Testis (tissue), 5 donors: Measurements from ENCODE around the gene EXOSC6. TPM values are rescaled to one million over a fixed set of nuclear protein-coding genes. Genes with fewer than 3 reads are reported as not detected.

Experiments
- DNase-seq: peaks from one replicate; pipeline ENCODE4 v3.0.0-alpha.2; 2019
- H3K27ac ChIP-seq, 2 donors: fragments of 200-600 bp; sonication (generic); one replicate each; pipeline ENCODE4 v1.5.1; 2019
- H3K27me3 ChIP-seq: fragments of 200-600 bp; sonication (generic); one replicate; pipeline ENCODE4 v1.5.1; 2019
- H3K36me3 ChIP-seq: fragments of 200-600 bp; sonication (generic); one replicate; pipeline ENCODE4 v1.5.1; 2017; ENCODE audit warnings: low read depth; ENCODE audit errors: missing control alignments
- H3K4me1 ChIP-seq: fragments of 200-600 bp; sonication (generic); one replicate; pipeline ENCODE4 v1.5.1; 2019
- H3K4me3 ChIP-seq, 2 donors: fragments of 200-600 bp; sonication (generic); one replicate each; pipeline ENCODE4 v1.5.1; 2017 to 2019
- H3K9me3 ChIP-seq: fragments of 200-600 bp; sonication (generic); one replicate; pipeline ENCODE4 v1.5.1; 2017
- CTCF ChIP-seq, 3 experiments: fragments of 450-650 bp in 2 of 3; fragments of 200-600 bp in 1 of 3; sonication (generic) in 1 of 3; IDR thresholded peaks; one replicate each; pipeline ENCODE4 v1.5.1; 2016 to 2019; ENCODE audit warnings: antibody characterized with exemption in 3 of 3, mild to moderate bottlenecking in 2 of 3, moderate library complexity in 1 of 3
- POLR2A ChIP-seq: fragments of 450-650 bp; IDR thresholded peaks from one replicate; pipeline ENCODE4 v1.6.1; 2017; ENCODE audit warnings: antibody characterized with exemption, mild to moderate bottlenecking, moderate library complexity
- WGBS, 2 donors: methylation state at CpG; one replicate each; pipeline ENCODE4 v1.1.5; 2018; 5-methylcytosine and 5-hydroxymethylcytosine counted together
- intact Hi-C: fragments of 100-400 bp; cut with DNase I; formaldehyde crosslinking; loops from one replicate; pipeline ENCODE4 v1.15.1; 2023; ENCODE audit warnings: low total_unique reads
- long read RNA-seq, 2 donors: transcript quantifications; one replicate each; lab custom pipeline, GENCODE V29; 2026
- polyA plus RNA-seq: library from polyadenylated mRNA; stranded (reverse); fragments of 350-450 nt; fragmentation: Illumina TruSeq; extraction: RNeasy Lipid Tissue Mini Kit (QIAGEN cat#74804); gene quantifications from one replicate; pipeline ENCODE4 v1.2.3, GENCODE V29; 2014; ENCODE audit warnings: low read depth, low replicate concordance; ENCODE audit not compliant: insufficient read depth
- total RNA-seq, 2 donors: library from RNA; depleted of rRNA; stranded (reverse); fragments of >200 nt; gene quantifications; one replicate each; pipeline ENCODE4 v1.2.3, GENCODE V29; 2016

EXOSC6 gene
- total RNA-seq = 10 to 100 TPM; 33.6 to 38.6 TPM
- polyA plus RNA-seq = 9.4 TPM
- long read RNA-seq, donor 1, full-length matches to known transcripts = 144 of 144 reads
- long read RNA-seq, donor 1, partial matches to known transcripts = 0 of 144 reads
- long read RNA-seq, donor 1, other reads (novel, unspliced or antisense) = 0 of 144 reads
- long read RNA-seq, donor 2, full-length matches to known transcripts = 49 of 49 reads
- long read RNA-seq, donor 2, partial matches to known transcripts = 0 of 49 reads
- long read RNA-seq, donor 2, other reads (novel, unspliced or antisense) = 0 of 49 reads

DNA sequence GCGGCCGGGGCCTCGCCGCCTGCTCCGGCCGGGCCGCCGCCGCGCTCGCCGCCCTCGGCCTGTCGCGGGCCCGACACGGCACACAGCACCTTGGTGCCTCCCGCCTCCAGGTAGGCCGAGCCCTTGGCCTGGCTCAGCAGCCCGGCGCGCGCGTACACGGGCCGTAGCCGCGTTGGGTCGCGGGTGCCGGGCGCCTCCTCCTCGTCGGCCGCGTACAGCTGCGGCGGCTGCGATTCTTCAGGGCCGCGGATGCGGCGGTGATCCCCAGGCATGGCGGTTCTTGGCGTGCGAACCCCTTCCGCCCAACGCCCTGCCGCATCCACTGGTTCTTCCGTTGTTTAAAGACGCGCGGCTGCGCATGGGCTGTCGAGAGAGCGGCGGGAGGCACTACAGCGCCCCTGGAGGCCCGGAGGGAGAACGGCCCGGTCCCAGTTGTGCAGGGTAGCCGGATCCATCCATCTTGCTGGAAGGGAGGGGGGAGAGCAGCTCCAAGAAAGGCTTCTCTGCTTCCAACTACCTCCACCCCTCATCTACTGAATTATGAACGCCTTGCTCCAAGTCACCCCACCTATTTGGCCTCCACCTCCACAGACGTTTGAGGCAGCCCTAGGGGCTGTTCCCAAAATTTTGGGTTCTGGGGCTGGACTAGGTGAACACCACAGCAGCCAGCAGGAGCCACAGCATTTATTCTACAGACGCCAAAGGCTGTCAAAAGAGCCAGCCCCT is at the start of gene EXOSC6:
TSS of gene EXOSC6 (minus strand) at position 312 of the 726 bp plus-strand sequence. CDS start at position 272, 40 bp downstream.
- Histone ChIP-seq H3K27me3 (no peaks in the 10 kb centered on the region), H3K4me1 (peaks cover 19% of the 10 kb centered on the region), H3K27ac (peak within 1 kb of the TSS; percentile 79 to 84), H3K4me3 (peak within 1 kb of the TSS; percentile 73 to 74), H3K9me3 (no peaks in the 10 kb centered on the region), H3K36me3 (no peaks in the 10 kb centered on the region)
- TF ChIP-seq POLR2A = peak; percentile 35
- peak; percentile 91 to 97 (median 93) for TF ChIP-seq CTCF (IDR thresholded peaks at IDR 0.05)
- peak; percentile 96 for DNase-seq
- intact Hi-C loops = no loop called here
- 2 to 14% methylated on average over 3 to 47 of the region's 65 CpGs for WGBS, 2 donors

DNA sequence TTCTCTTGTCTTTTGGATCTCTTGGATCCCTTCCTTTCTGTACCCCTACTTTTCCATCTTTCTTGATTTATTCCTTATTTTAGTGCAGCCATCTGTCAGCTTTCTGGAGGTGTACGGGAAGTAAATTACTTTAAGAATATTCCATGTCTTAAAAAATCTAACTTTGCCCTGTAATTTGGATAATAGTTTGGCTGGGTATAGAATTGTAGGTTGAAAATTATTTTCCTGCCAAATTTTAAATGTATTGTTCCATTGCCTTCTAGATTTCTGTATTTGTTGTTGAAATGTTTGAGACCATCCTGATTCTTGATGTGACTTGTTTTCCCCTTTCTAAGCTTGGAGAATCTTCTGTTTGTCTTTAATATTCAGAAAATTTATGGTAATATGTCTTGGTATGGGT is 49.4 kb upstream of the EXOSC6 start:
- intact Hi-C loops = no loop called here
- DNase-seq = no peak
- H3K4me1 ChIP-seq = peaks cover 8% of the 10 kb centered on the region
- no peaks in the 10 kb centered on the region for H3K9me3 ChIP-seq
- no peaks in the 10 kb centered on the region for H3K27me3 ChIP-seq
- 93 to 100% methylated on average over 1 of the region's 1 CpG for WGBS, 2 donors
- no peaks in the 10 kb centered on the region for H3K36me3 ChIP-seq
- no peak for TF ChIP-seq CTCF (IDR thresholded peaks at IDR 0.05)
- TF ChIP-seq POLR2A = no peak
- H3K4me3 ChIP-seq = no peak overlapping the region
- no peak overlapping the region for H3K27ac ChIP-seq

- Histone ChIP-seq H3K4me1 (peaks cover 8% of the 10 kb centered on the region), H3K27ac (peak within 1 kb of the TSS; percentile 84 to 93), H3K4me3 (peak within 1 kb of the TSS; percentile 64 to 99), H3K36me3 (no peaks in the 10 kb centered on the region), H3K27me3 (no peaks in the 10 kb centered on the region), H3K9me3 (no peaks in the 10 kb centered on the region)
- TF ChIP-seq CTCF (IDR thresholded peaks at IDR 0.05) (no peak), POLR2A (no peak)
- 0 to 2% methylated on average over 21 to 37 of the region's 37 CpGs for WGBS, 2 donors
- intact Hi-C loops = no loop called here
- DNase-seq = peak; percentile 88
These were observed 47.5 kb upstream of the EXOSC6 start, which contains the start of gene DDX19B for GRCh38 chr16:70298988-70299938. Gene DDX19B, plus strand, starts transcription at chr16:70299186. Its CDS starts 112 bp downstream, at chr16:70299298.

GRCh38 chr16:70295634-70296033 is 43.9 kb upstream of the EXOSC6 start:
- no peaks in the 10 kb centered on the region for H3K36me3 ChIP-seq
- TF ChIP-seq CTCF (IDR thresholded peaks at IDR 0.05) (no peak), POLR2A (no peak)
- no peak overlapping the region for H3K4me3 ChIP-seq
- DNase-seq = no peak
- H3K9me3 ChIP-seq = no peaks in the 10 kb centered on the region
- H3K27ac ChIP-seq = no peak overlapping the region
- intact Hi-C loops = no loop called here
- H3K27me3 ChIP-seq = no peaks in the 10 kb centered on the region
- H3K4me1 ChIP-seq = peaks cover 8% of the 10 kb centered on the region
